Measurements from ENCODE around the gene ONECUT2. TPM values are rescaled to one million over a fixed set of nuclear protein-coding genes. Genes with fewer than 3 reads are reported as not detected.
"Not testable (repeated sequence)": the region's sequence is repeated elsewhere in the genome, so short reads cannot be mapped to it uniquely, and the experiment has no call there.

The ONECUT2 gene
- polyA plus RNA-seq, 3 donors from 2014 or later: not detected

DNA sequence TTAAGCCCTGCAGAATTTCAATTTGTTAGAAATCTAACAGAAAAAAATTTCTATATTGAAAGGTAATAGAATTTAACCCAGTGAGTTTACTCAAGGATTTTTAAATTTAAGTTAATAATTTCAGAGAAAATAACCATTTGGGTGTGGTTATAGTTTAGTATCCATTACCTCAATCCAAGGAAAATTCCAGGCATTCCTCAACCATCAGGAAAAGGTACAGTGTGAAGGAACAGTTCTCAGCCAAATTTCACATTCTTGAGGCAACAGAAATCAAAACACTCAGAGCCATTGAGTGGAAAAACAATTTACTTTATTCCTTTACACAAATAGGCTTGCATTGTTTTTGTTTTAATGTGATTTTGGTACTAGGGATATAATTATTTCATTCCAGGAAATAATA is 45.6 kb downstream of the ONECUT2 start:
- Mint-ChIP-seq H3K9me3 (peaks cover 0 to 3% (median 0%) of the 10 kb centered on the region in 6 donors), H3K4me1 (no peaks in the 10 kb centered on the region), H3K27me3 (ENCODE audit: low read depth in 3 of 3) (peaks cover 0 to 7% (median 0%) of the 10 kb centered on the region in 3 donors), H3K36me3 (no peaks in the 10 kb centered on the region), H3K27ac (no peak overlapping the region), H3K4me3 (no peak overlapping the region)
- DNase-seq: no peak

DNA sequence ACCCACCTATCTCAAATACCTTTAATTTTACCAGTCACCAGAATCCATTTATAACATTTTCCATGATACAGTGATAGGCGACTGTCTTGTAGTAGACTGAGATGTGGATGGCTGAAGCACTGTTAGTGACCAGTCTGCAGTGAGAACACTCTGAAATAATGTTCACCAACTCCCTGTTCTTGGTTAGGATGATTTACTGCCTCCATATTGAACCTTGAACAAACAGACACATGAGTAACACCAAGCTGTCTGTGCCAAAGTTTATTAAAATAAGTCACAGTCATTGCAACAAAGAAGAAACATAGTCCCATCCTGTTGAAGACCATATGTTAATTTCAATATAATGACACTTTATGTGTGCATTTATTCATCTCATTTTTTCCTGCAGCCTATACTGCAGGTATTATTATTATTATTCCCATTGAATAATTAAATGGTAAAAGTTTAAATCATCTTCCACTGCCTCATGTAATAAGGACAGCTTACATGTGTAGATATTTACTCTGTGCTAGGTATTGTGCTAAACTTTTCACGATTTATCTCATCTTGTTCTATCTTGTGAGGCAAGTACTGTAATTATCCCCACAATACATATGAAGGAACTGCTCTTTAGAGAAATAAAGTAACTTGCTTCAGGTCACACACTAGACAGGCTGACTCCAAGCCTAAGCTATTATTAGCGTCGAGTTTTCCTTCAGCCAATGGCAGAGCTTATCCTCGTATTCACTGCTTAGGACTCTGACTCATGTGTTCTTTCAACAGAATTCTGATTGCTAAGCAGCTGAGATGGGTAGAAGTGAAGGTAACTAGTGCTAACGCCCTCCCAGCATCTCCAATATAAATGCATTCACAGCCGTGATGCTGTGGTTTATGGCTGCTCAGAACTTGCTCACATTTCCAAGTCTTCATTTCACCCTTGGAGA is 62.5 kb downstream of the ONECUT2 start:
- Mint-ChIP-seq H3K27ac (no peak overlapping the region), H3K4me1 (no peaks in the 10 kb centered on the region), H3K9me3 (peaks cover 0 to 8% (median 0%) of the 10 kb centered on the region in 6 donors), H3K4me3 (no peak overlapping the region), H3K27me3 (ENCODE audit: low read depth in 3 of 3) (peaks cover 2 to 3% (median 2%) of the 10 kb centered on the region in 3 donors), H3K36me3 (no peaks in the 10 kb centered on the region)
- DNase-seq: no peak

DNA sequence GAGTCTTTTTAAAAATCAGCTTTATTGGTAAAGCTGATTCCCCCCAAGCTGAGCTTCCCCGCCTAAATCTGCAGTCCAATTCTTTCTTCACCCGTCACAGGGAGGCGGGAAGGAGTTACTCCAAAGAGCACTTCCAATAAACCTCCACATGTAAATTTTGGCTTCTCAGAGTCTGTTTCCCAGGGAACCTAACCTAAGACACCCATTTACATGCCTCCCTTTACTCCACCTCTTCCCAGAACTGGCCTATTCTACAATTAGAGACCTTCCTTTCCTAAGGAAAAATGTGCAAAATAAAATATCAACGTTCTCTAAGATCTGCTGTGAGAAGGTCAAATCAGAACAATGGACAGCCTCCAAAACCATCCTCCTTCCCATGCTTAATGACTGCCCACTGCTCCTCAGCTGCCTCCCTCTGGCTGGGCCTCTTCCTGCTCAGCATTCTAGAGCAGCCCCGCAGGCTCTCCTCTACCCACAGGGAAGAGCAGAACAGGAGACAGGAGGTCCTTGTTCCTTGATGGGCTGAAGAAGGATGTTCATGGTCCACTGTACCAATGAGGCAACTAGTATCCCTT is 63.6 kb downstream of the ONECUT2 start:
- Mint-ChIP-seq H3K9me3 (peaks cover 0 to 4% (median 0%) of the 10 kb centered on the region in 6 donors), H3K4me3 (no peak overlapping the region), H3K36me3 (no peaks in the 10 kb centered on the region), H3K27me3 (ENCODE audit: low read depth in 3 of 3) (peaks cover 2 to 3% (median 2%) of the 10 kb centered on the region in 3 donors), H3K4me1 (no peaks in the 10 kb centered on the region), H3K27ac (no peak overlapping the region)
- DNase-seq: no peak

DNA sequence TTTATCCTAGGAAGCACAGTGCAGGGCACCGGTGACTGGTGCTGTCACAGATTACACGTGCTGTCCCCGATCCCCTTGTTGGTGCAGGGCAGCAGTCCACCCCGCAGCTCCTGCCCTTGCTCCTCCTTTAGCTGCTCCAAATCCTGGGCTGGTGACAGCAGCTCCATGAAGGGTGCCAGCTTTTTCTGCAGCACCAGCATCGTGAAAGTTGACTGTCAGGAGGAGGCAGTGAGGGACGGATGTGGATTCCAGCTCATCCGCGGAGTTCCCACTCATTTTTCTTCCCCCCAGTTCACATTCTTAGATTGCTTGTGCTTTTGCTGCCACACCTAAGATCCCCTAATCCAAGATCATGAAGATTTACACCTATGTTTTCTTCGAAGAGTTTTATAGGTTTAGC is 67.5 kb downstream of the ONECUT2 start:
- Mint-ChIP-seq H3K27ac (no peak overlapping the region), H3K27me3 (ENCODE audit: low read depth in 3 of 3) (peaks cover 2 to 6% (median 4%) of the 10 kb centered on the region in 3 donors), H3K4me3 (no peak overlapping the region), H3K4me1 (no peaks in the 10 kb centered on the region), H3K36me3 (no peaks in the 10 kb centered on the region), H3K9me3 (no peaks in the 10 kb centered on the region)
- no peak for DNase-seq

DNA sequence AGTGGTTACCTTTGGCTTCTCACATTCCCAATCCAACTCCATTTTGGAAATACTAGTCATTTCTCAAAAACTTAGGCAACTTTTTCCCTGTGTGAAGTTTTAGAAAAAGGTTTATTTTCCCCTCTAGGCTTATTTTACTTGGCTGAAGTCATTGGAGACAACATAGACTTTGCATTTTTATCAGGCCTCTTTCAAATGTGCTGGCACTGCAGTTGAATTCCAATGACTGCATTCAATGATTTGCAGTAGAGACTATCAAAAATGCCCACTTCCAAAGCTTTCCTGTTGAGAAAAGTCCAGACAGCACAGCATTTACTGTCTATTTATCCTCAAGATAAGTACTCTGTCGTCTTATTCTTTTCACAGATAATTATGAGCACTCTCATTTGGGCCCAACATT is 70.1 kb downstream of the ONECUT2 start:
- no peaks in the 10 kb centered on the region for H3K9me3 Mint-ChIP-seq
- peaks cover 6 to 7% (median 6%) of the 10 kb centered on the region in 3 donors for H3K27me3 Mint-ChIP-seq (ENCODE audit: low read depth in 3 of 3)
- DNase-seq: no peak
- H3K36me3 Mint-ChIP-seq: no peaks in the 10 kb centered on the region
- no peak overlapping the region for H3K4me3 Mint-ChIP-seq
- no peaks in the 10 kb centered on the region for H3K4me1 Mint-ChIP-seq
- H3K27ac Mint-ChIP-seq: no peak overlapping the region

DNA sequence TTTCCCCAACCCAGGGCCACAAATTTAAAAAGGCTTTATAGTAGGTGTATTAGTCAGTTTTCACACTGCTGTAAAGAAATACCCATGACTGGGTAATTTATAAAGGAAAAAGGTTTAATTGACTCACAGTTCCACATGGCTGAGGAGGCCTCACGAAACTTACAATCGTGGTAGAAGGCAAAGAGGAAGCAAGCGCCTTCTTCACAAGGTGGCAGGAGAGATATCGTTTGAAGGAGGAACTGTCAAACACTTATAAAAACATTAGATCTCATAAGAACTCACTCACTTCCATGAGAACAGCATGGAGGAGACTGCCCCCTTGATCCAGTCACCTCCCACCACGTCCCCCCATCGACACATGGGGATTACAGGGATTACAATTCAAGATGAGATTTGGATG is 80.9 kb downstream of the ONECUT2 start:
- peaks cover 2 to 10% (median 6%) of the 10 kb centered on the region in 3 donors for H3K27me3 Mint-ChIP-seq (ENCODE audit: low read depth in 3 of 3)
- H3K9me3 Mint-ChIP-seq: peaks cover 0 to 2% (median 0%) of the 10 kb centered on the region in 6 donors
- H3K4me3 Mint-ChIP-seq: no peak overlapping the region
- H3K36me3 Mint-ChIP-seq: no peaks in the 10 kb centered on the region
- DNase-seq: no peak
- no peak overlapping the region for H3K27ac Mint-ChIP-seq
- no peaks in the 10 kb centered on the region for H3K4me1 Mint-ChIP-seq

DNA sequence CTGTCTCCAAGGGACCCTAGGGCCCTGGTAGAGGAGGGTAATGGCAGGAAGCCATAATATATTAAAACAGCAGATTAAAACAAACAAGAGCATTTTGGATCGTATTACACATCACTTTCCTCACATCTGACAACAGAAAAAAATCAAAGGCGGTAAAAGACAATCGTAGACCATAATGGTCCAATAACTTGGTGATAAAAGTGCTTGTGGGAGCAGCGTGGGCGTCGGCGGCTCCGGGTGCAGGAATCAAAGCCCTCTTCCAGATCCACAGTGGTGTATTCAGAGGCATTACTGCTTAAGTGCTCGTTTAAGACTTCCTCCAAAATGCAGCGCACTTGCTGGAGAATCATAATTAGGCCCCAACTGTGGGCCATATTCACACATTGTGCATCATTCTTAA is 83.4 kb downstream of the ONECUT2 start:
- no peaks in the 10 kb centered on the region for H3K4me1 Mint-ChIP-seq
- peaks cover 2 to 9% (median 8%) of the 10 kb centered on the region in 3 donors for H3K27me3 Mint-ChIP-seq (ENCODE audit: low read depth in 3 of 3)
- H3K4me3 Mint-ChIP-seq: no peak overlapping the region
- H3K27ac Mint-ChIP-seq: no peak overlapping the region
- DNase-seq: no peak
- no peaks in the 10 kb centered on the region for H3K36me3 Mint-ChIP-seq
- peaks cover 0 to 2% (median 0%) of the 10 kb centered on the region in 6 donors for H3K9me3 Mint-ChIP-seq

DNA sequence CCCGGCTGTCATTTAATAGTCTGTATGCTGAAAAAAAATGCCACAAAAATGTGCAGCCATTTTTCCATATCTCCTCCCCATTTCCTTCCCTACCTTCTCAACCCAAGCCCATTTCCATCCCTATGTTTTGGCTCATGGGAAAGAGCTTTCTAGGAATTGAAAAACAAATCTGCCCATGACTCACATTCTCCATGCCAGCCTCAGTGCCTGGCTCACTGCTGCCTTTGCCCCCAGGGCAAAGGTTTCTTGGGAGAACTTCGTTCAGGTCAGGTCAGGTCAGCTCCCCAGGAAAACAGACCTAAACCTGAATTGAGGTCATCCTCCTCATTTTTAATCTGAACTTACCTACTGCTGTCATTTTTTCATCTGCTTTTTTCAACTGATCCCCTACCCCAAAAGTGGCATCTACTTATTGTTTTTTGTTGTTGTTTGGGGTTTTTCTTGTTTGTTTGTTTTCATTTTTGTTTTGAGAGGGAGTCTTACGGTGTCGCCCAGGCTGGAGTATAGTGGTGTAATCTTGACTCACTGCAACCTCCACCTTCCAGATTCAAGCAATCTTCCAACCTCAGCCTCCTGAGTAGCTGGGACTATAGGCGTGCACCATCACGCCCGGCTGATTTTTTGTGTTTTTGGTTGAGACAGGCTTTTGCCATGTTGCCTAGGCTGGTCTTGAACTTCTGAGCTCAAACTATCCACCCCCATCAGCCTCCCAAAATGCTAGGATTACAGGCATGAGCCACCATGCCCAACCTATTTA is 84.7 kb downstream of the ONECUT2 start:
- H3K4me3 Mint-ChIP-seq: no peak overlapping the region
- peaks cover 0 to under 1% (median 0%) of the 10 kb centered on the region in 6 donors for H3K9me3 Mint-ChIP-seq
- no peak for DNase-seq
- H3K4me1 Mint-ChIP-seq: no peaks in the 10 kb centered on the region
- H3K27me3 Mint-ChIP-seq (ENCODE audit: low read depth in 3 of 3): peaks cover 2 to 9% (median 5%) of the 10 kb centered on the region in 3 donors
- H3K27ac Mint-ChIP-seq: no peak overlapping the region
- H3K36me3 Mint-ChIP-seq: no peaks in the 10 kb centered on the region

DNA sequence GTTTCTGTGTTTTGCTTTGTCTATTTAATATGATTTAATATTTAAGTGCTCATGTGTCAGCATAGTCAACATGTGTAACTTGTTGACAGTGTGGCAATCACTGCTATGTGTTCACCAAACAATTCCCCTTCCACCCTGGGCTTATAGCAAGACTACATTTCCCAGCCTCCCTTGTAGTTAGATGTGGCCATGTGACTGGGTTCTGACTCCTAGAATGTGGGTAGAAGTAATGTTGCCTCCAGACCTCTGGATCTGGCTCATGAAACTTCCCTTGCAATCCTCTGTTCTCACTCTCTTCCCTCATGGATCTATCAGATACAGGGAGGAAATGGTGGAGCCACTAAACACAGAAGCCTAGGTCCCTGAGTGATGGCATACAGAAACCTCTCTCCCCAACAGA is 87.2 kb downstream of the ONECUT2 start:
- H3K36me3 Mint-ChIP-seq; DNase-seq; H3K4me3 Mint-ChIP-seq; H3K27ac Mint-ChIP-seq; H3K4me1 Mint-ChIP-seq; H3K27me3 Mint-ChIP-seq (ENCODE audit: low read depth in 3 of 3); H3K9me3 Mint-ChIP-seq: not testable (repeated sequence)

DNA sequence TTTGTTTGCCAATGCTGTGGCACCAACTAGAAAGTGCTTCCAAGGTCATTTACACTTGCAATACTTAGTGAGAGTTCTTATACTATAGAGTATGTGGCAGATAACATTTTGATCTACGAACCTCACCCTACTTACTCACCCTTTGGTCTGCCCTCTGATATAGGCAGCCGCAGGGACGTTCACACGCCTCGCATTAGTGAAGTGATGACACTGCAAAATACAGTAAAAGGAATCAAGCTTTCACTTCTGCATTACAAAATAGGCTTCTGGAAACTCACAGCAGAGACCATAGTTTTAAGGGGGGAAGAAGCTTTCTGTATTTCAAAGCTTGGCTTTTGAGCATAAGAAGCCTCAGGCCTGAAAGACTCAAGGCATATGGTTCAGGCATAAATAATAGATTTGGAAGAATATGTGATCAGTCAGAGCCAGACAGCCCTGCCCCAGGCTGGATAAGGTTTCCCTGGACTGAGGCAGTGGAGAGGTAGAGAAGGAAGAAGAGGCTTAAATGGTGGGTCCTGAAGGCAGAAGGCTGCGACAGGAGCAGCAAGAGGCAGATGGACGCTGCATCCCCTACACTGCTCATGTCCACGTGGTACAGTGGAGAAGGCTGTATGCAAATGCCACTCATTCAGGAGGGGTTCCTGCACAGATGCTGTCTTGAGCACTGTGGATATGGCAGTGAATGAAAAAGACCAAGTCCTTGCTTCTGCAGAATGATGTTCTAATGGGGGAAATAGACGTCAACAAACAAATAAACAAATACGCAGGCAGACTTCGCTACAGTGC is 88.2 kb downstream of the ONECUT2 start:
- no peaks in the 10 kb centered on the region for H3K36me3 Mint-ChIP-seq
- DNase-seq: no peak
- peaks cover 2 to 9% (median 2%) of the 10 kb centered on the region in 3 donors for H3K27me3 Mint-ChIP-seq (ENCODE audit: low read depth in 3 of 3)
- no peaks in the 10 kb centered on the region for H3K9me3 Mint-ChIP-seq
- no peak overlapping the region for H3K4me3 Mint-ChIP-seq
- H3K4me1 Mint-ChIP-seq: no peaks in the 10 kb centered on the region
- no peak overlapping the region for H3K27ac Mint-ChIP-seq

DNA sequence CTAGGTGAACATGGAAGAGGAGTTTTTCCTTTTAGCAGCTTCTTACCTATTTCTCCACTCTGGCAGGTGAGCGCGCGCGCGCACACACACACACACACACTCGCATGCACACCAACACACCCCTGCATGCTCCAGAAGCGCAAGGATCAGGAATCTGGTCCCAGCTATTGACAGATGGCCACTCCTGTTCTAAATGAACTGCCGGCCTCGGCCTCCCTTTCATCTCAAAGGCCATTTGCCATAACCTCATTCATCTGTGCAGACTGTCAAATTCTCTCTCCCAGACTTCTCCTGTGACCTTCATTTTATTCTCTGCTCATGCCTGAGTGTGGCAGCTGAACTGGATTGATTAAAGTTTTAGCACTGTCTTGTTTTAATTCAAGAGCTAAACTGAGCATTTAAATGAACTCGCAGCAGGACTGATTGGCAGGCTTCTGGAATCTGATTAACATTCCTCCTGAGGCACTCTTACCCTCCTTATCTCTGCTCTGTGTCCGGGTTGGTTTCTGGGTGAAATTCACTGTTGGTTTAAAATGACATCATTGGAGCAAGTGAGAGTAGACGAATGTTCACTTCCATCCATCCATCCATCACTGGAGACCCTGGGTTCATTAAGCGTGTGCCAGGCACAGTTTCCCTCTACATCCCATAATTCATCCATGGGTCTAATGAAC is 92.5 kb downstream of the ONECUT2 start:
- no peak overlapping the region for H3K27ac Mint-ChIP-seq
- H3K36me3 Mint-ChIP-seq: no peaks in the 10 kb centered on the region
- peaks cover 0 to 2% (median 1%) of the 10 kb centered on the region in 3 donors for H3K27me3 Mint-ChIP-seq (ENCODE audit: low read depth in 3 of 3)
- H3K9me3 Mint-ChIP-seq: no peaks in the 10 kb centered on the region
- no peak for DNase-seq
- H3K4me1 Mint-ChIP-seq: no peaks in the 10 kb centered on the region
- no peak overlapping the region for H3K4me3 Mint-ChIP-seq

DNA sequence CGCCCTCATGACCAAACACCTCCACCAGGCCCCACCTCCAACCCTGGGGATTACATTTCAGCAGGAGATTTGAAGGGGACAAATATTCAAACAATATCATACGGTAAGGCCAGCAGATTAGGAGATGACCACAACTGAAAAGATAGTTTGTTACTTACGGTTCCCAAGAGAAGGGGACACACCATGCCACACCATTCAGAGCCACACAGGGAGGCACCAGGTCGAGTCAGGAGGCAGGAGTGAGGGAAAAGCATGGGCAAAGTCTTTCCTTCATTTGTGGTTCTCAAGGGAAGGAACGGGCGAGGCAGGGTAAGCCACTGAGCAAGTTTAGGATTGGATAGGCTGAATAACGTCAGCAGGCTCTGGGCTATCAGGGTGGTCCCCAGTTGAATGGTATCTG is 94.0 kb downstream of the ONECUT2 start:
- Mint-ChIP-seq H3K36me3 (no peaks in the 10 kb centered on the region), H3K27ac (no peak overlapping the region), H3K4me1 (no peaks in the 10 kb centered on the region), H3K27me3 (ENCODE audit: low read depth in 3 of 3) (peaks cover 0 to 2% (median 1%) of the 10 kb centered on the region in 3 donors), H3K9me3 (no peaks in the 10 kb centered on the region), H3K4me3 (no peak overlapping the region)
- DNase-seq: no peak

Data from immature natural killer cell (primary cell).